HepG2 (cell line): ENCODE measurements around the gene UBQLN4. TPM values are rescaled to one million over a fixed set of nuclear protein-coding genes. Genes with fewer than 3 reads are reported as not detected.

Source experiments
- AFF4 ChIP-seq: sonication (generic); formaldehyde crosslinking; IDR thresholded peaks from 2 replicates; pipeline ENCODE4 v1.4.0; 2020; ENCODE audit warnings: missing genetic modification reagents
- DZIP1 ChIP-seq: sonication (generic); formaldehyde crosslinking; IDR thresholded peaks from 2 replicates; pipeline ENCODE4 v1.5.0; 2020; ENCODE audit warnings: mild to moderate bottlenecking, missing genetic modification reagents
- HMGXB3 ChIP-seq: sonication (generic); formaldehyde crosslinking; IDR thresholded peaks from 2 replicates; pipeline ENCODE4 v1.4.0; 2020; ENCODE audit warnings: missing genetic modification reagents, borderline replicate concordance
- IKZF5 ChIP-seq: IDR thresholded peaks from 2 replicates; pipeline ENCODE4 v1.6.1; 2018; ENCODE audit warnings: missing genetic modification reagents, mild to moderate bottlenecking, missing compliant biosample characterization
- MZF1 ChIP-seq: sonication (generic); formaldehyde crosslinking; IDR thresholded peaks from 2 replicates; pipeline ENCODE4 v1.8.1; 2023; ENCODE audit warnings: mild to moderate bottlenecking, missing genetic modification reagents, borderline replicate concordance
- NCOR1 ChIP-seq: fragments of 200-600 bp; sonication (generic); IDR thresholded peaks from 2 replicates; pipeline ENCODE4 v1.7.0; 2017; ENCODE audit warnings: antibody characterized with exemption, low read length, borderline replicate concordance
- SMAD3 ChIP-seq: sonication (generic); formaldehyde crosslinking; IDR thresholded peaks from 2 replicates; pipeline ENCODE4 v1.4.0; 2020; ENCODE audit warnings: missing genetic modification reagents
- TEAD2 ChIP-seq: sonication (generic); formaldehyde crosslinking; IDR thresholded peaks from 2 replicates; pipeline ENCODE4 v1.9.0; 2021; ENCODE audit warnings: missing genetic modification reagents
- YEATS4 ChIP-seq: sonication (generic); formaldehyde crosslinking; IDR thresholded peaks from 2 replicates; pipeline ENCODE4 v1.4.0; 2020; ENCODE audit warnings: missing genetic modification reagents, borderline replicate concordance
- ZNF317 ChIP-seq: sonication (generic); formaldehyde crosslinking; IDR thresholded peaks from 2 replicates; pipeline ENCODE4 v1.5.0; 2020; ENCODE audit warnings: mild to moderate bottlenecking, missing genetic modification reagents
- ZNF552 ChIP-seq: sonication (generic); formaldehyde crosslinking; IDR thresholded peaks from 2 replicates; pipeline ENCODE4 v1.9.0; 2022; ENCODE audit warnings: missing genetic modification reagents, mild to moderate bottlenecking, borderline replicate concordance
- ZNF800 ChIP-seq: sonication (generic); formaldehyde crosslinking; IDR thresholded peaks from 2 replicates; pipeline ENCODE4 v1.4.0; 2020; ENCODE audit warnings: missing genetic modification reagents
- polyA plus RNA-seq, 8 experiments: library from polyadenylated mRNA; depleted of rRNA in 3 of 8; stranded (reverse) in 7 of 8; unstranded in 1 of 8; fragments of >200 nt; fragmentation: Illumina TruSeq in 4 of 8; extraction: Trizol in 4 of 8; gene quantifications; 2 replicates each; pipeline versions ENCODE4 v1.2.1 to v1.2.3, GENCODE V29; 2011 to 2016; ENCODE audit warnings: low read depth in 4 of 8, missing spikeins in 1 of 8, mixed read lengths in 1 of 8; ENCODE audit not compliant: insufficient read depth in 1 of 8
- total RNA-seq, 5 experiments: library from RNA; depleted of rRNA; stranded (reverse); fragments of >200 nt; fragmentation: Illumina TruSeq; extraction: Trizol; gene quantifications; 2 replicates each; pipeline ENCODE4 v1.2.3, GENCODE V29; 2016; ENCODE audit warnings: low read depth in 1 of 5

UBQLN4 gene
- total and polyA plus RNA-seq, 2 of the 13 experiments (the other 11 are each of a cell fraction or from before 2014, with no cell fraction given): 31.5 to 39.8 TPM

GRCh38 chr1:156096640-156097391 is 43.2 kb upstream of the UBQLN4 start (continued):
- TF ChIP-seq DZIP1 (CRISPR knock-in tag) (no peak), TEAD2 (CRISPR knock-in tag) (no peak), AFF4 (no peak), ZNF800 (no peak), NCOR1 (no peak), YEATS4 (CRISPR knock-in tag) (no peak), MZF1 (CRISPR knock-in tag) (no peak), HMGXB3 (no peak), SMAD3 (peak; percentile 62; the same call in 1 of the 2 replicates), ZNF317 (CRISPR knock-in tag) (no peak), ZNF552 (CRISPR knock-in tag) (no peak), IKZF5 (no peak; the same call in 1 of the 2 replicates)
